Mesenchymal stem cell (in vitro differentiated cells and primary cell): ENCODE measurements around the gene RHPN2.

Experiments used
- DNase-seq: peaks from one replicate; pipeline ENCODE4 v3.0.0-alpha.2; 2013
- H2AFZ ChIP-seq: one replicate; pipeline ENCODE4 v1.6.1; 2013; ENCODE audit warnings: low read depth, mild to moderate bottlenecking, control low read depth, inconsistent platforms, low read length, moderate library complexity
- H2AK5ac ChIP-seq: 2 replicates; pipeline ENCODE4 v1.6.1; 2013; ENCODE audit warnings: low read length, moderate library complexity, mild to moderate bottlenecking, inconsistent platforms; ENCODE audit not compliant: severe bottlenecking
- H2BK120ac ChIP-seq: one replicate; pipeline ENCODE4 v1.6.1; 2013; ENCODE audit warnings: low read depth, mild to moderate bottlenecking, inconsistent platforms, low read length, moderate library complexity
- H2BK12ac ChIP-seq, 2 experiments: one replicate each; pipeline ENCODE4 v1.6.1; 2013; ENCODE audit warnings: inconsistent platforms in 2 of 2, low read length in 2 of 2, mild to moderate bottlenecking in 2 of 2, moderate library complexity in 2 of 2, control low read depth in 1 of 2
- H2BK15ac ChIP-seq: one replicate; pipeline ENCODE4 v1.6.1; 2013; ENCODE audit warnings: mild to moderate bottlenecking, low read depth, inconsistent platforms; ENCODE audit not compliant: poor library complexity, severe bottlenecking
- H2BK5ac ChIP-seq: 2 replicates; pipeline ENCODE4 v1.6.1; 2013; ENCODE audit warnings: low read depth, mild to moderate bottlenecking, low read length, control low read depth, inconsistent platforms; ENCODE audit not compliant: poor library complexity, severe bottlenecking
- H3K14ac ChIP-seq, 2 experiments: one replicate each; pipeline ENCODE4 v1.6.1; 2013; ENCODE audit warnings: inconsistent platforms in 2 of 2, low read length in 2 of 2, control low read depth in 1 of 2, mild to moderate bottlenecking in 1 of 2, moderate library complexity in 1 of 2
- H3K18ac ChIP-seq, 2 experiments: one replicate each; pipeline ENCODE4 v1.6.1; 2013; ENCODE audit warnings: inconsistent platforms in 2 of 2, low read length in 2 of 2, control low read depth in 1 of 2, low read depth in 1 of 2, mild to moderate bottlenecking in 1 of 2
- H3K23ac ChIP-seq, 2 experiments: one replicate each; pipeline ENCODE4 v1.6.1; 2013; ENCODE audit warnings: inconsistent platforms in 2 of 2, low read length in 2 of 2, mild to moderate bottlenecking in 2 of 2, moderate library complexity in 2 of 2, control low read depth in 1 of 2
- H3K27ac ChIP-seq: 2 replicates; pipeline ENCODE4 v1.5.1; 2013; ENCODE audit warnings: mild to moderate bottlenecking, moderate library complexity, low read length, control low read depth, inconsistent platforms; ENCODE audit not compliant: poor library complexity, severe bottlenecking
- H3K27me3 ChIP-seq, 2 experiments: 2 replicates each; pipeline versions ENCODE4 v1.6.1 to v1.7.0; 2013; ENCODE audit warnings: low read length in 2 of 2, mild to moderate bottlenecking in 2 of 2, moderate library complexity in 2 of 2, control low read depth in 1 of 2, inconsistent platforms in 1 of 2; ENCODE audit not compliant: control insufficient read depth in 1 of 2, insufficient read depth in 1 of 2
- H3K36me3 ChIP-seq, 2 experiments: 2 replicates each; pipeline versions ENCODE4 v1.6.1 to v1.7.0; 2013; ENCODE audit warnings: low read length in 2 of 2, control low read depth in 1 of 2, inconsistent platforms in 1 of 2, low read depth in 1 of 2, mild to moderate bottlenecking in 1 of 2; ENCODE audit not compliant: insufficient read depth in 2 of 2, control insufficient read depth in 1 of 2
- H3K4ac ChIP-seq, 2 experiments: one replicate each; pipeline ENCODE4 v1.6.1; 2013; ENCODE audit warnings: inconsistent platforms in 2 of 2, low read length in 2 of 2, mild to moderate bottlenecking in 2 of 2, moderate library complexity in 2 of 2, control low read depth in 1 of 2, low read depth in 1 of 2
- H3K4me1 ChIP-seq: 2 replicates; pipeline ENCODE4 v1.6.1; 2013; ENCODE audit warnings: low read depth, low read length, control low read depth; ENCODE audit not compliant: control insufficient read depth, insufficient read depth
- H3K4me2 ChIP-seq: 2 replicates; pipeline ENCODE4 v1.6.1; 2013; ENCODE audit warnings: low read length, mild to moderate bottlenecking, inconsistent platforms; ENCODE audit not compliant: poor library complexity, severe bottlenecking
- H3K4me3 ChIP-seq, 2 experiments: 2 replicates each; pipeline versions ENCODE4 v1.5.1 to v1.7.0; 2013; ENCODE audit warnings: low read length in 2 of 2, mild to moderate bottlenecking in 2 of 2, control low read depth in 1 of 2, low read depth in 1 of 2; ENCODE audit not compliant: insufficient read depth in 1 of 2
- H3K79me1 ChIP-seq: replicated peaks from 2 replicates; pipeline ENCODE4 v1.6.1; 2013; ENCODE audit warnings: mild to moderate bottlenecking, control low read depth, low read length, inconsistent platforms; ENCODE audit not compliant: poor library complexity, severe bottlenecking
- H3K9ac ChIP-seq: 2 replicates; pipeline ENCODE4 v1.7.0; 2013; ENCODE audit warnings: mild to moderate bottlenecking, low read length, moderate library complexity
- H3K9me3 ChIP-seq: 2 replicates; pipeline ENCODE4 v1.7.0; 2013; ENCODE audit warnings: mild to moderate bottlenecking, low read length; ENCODE audit not compliant: control insufficient read depth
- H4K8ac ChIP-seq: one replicate; pipeline ENCODE4 v1.6.1; 2013; ENCODE audit warnings: inconsistent platforms, mild to moderate bottlenecking, low read length, moderate library complexity
- H4K91ac ChIP-seq: one replicate; pipeline ENCODE4 v1.6.1; 2013; ENCODE audit warnings: mild to moderate bottlenecking, low read length, inconsistent platforms
- WGBS: methylation state at CpG from one replicate; pipeline ENCODE4 v1.1.7; 2013; ENCODE audit warnings: mixed read lengths; 5-methylcytosine and 5-hydroxymethylcytosine counted together

The RHPN2 gene

GRCh38 chr19:33096005-33096404 is 31.3 kb upstream of the RHPN2 start:
- Histone ChIP-seq H2BK120ac (no peak overlapping the region), H3K79me1 (no peaks in the 10 kb centered on the region), H4K91ac (no peak overlapping the region), H2BK15ac (no peak overlapping the region), H2AFZ (no peak overlapping the region), H3K9me3 (no peaks in the 10 kb centered on the region), H4K8ac (no peak overlapping the region), H2AK5ac (no peak overlapping the region), H3K4me3 (no peak overlapping the region), H3K23ac (no peak overlapping the region), H3K4ac (no peak overlapping the region), H3K4me2 (no peak overlapping the region), H3K4me1 (peaks cover 9% of the 10 kb centered on the region), H2BK5ac (no peak overlapping the region), H3K27me3 (no peaks in the 10 kb centered on the region), H3K27ac (no peak overlapping the region), H3K14ac (no peak overlapping the region), H2BK12ac (no peak overlapping the region), H3K9ac (no peak overlapping the region), H3K36me3 (peaks cover 46 to 68% of the 10 kb centered on the region in 2 experiments), H3K18ac (no peak overlapping the region)
- DNase-seq = no peak
- WGBS = 95% methylated on average over 4 of the region's 4 CpGs

GRCh38 chr19:33094436-33095067 is 29.9 kb upstream of the RHPN2 start:
- Histone ChIP-seq H2BK15ac (no peak overlapping the region), H3K9ac (no peak overlapping the region), H4K8ac (no peak overlapping the region), H3K9me3 (no peaks in the 10 kb centered on the region), H3K4me1 (peaks cover 9% of the 10 kb centered on the region), H3K27ac (peak overlapping the region; percentile 5), H4K91ac (no peak overlapping the region), H3K4me3 (no peak overlapping the region), H3K4me2 (no peak overlapping the region), H2AFZ (no peak overlapping the region), H2BK5ac (no peak overlapping the region), H3K23ac (no peak overlapping the region), H3K36me3 (peaks cover 44 to 76% of the 10 kb centered on the region in 2 experiments), H2AK5ac (no peak overlapping the region), H3K4ac (no peak overlapping the region), H2BK12ac (no peak overlapping the region), H3K79me1 (peaks cover 3% of the 10 kb centered on the region), H3K18ac (no peak overlapping the region), H2BK120ac (no peak overlapping the region), H3K27me3 (no peaks in the 10 kb centered on the region), H3K14ac (no peak overlapping the region)
- no peak for DNase-seq
- 95% methylated on average over 6 of the region's 6 CpGs for WGBS

DNA sequence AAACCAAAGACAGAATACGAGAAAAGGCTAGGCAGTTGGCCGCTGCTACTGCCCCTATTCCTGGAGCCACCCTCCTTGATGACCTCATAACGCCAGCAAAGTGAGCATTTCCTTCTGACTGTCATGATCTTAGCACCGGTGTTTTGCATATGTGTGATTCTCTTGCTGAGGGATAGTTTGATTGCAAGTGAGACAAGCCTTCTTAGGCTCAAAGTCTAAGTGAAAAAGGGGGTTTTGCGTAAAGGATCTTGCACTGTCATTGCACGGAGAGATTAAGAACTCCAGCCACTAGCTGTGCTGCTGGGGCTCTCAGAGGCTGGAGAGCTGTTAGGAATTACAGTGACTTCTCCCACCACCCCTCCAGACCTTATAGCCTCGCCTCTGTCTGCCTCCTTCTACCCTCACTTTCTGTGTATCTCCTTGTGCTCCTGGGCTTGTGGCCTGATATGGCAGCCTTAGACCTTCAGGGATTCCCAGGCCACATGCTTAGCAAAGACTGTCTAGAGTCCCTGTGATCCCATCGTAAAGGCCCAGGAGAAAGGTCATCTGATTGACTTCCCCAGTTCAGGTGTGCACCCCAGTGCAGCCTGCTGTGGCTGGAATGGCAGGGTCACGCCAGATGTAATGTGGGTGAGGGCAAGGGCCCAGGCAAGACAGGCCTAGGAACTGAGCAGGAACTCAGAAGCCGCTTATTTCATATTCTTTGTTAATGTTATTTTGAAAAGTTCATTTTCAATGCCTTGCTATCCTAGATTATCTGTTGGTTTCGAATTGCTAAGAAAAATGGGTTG is 28.9 kb upstream of the RHPN2 start:
- Histone ChIP-seq H2BK120ac (no peak overlapping the region), H2BK5ac (no peak overlapping the region), H3K18ac (no peak overlapping the region), H3K23ac (no peak overlapping the region), H2BK12ac (no peak overlapping the region), H3K4me1 (peaks cover 11% of the 10 kb centered on the region), H3K27me3 (no peaks in the 10 kb centered on the region), H4K91ac (no peak overlapping the region), H3K79me1 (peaks cover 5% of the 10 kb centered on the region), H3K4me2 (no peak overlapping the region), H2BK15ac (no peak overlapping the region), H3K36me3 (peaks cover 45 to 81% of the 10 kb centered on the region in 2 experiments), H3K14ac (no peak overlapping the region), H2AFZ (no peak overlapping the region), H2AK5ac (no peak overlapping the region), H3K4ac (no peak overlapping the region), H4K8ac (no peak overlapping the region), H3K9ac (no peak overlapping the region), H3K9me3 (no peaks in the 10 kb centered on the region), H3K27ac (no peak overlapping the region), H3K4me3 (no peak overlapping the region)
- no peak for DNase-seq
- WGBS = 96% methylated on average over 11 of the region's 11 CpGs

DNA sequence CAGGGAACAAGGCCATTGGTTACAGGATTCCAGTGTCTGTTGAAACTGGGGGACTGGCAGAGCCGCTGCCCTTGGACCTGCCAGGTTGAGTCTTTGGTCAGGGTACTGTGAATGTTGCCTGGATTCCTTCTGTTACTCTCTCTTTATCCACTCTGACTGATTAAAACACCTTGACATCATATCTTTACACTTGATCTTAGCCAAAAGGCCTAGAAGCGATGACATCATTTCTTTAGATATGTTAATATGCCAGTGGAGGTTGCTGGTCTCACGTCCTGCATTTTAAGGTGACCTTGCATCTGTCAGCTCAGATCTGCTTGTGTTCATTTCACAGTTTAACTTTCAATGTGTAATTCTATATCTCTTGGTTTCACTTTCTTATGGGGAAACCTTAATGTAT is 25.5 kb upstream of the RHPN2 start:
- no peak overlapping the region for H2AK5ac ChIP-seq
- H3K4ac ChIP-seq = no peak overlapping the region
- no peak overlapping the region for H3K23ac ChIP-seq
- H3K9me3 ChIP-seq = no peaks in the 10 kb centered on the region
- peaks cover 16% of the 10 kb centered on the region for H3K79me1 ChIP-seq
- peaks cover 39 to 61% of the 10 kb centered on the region in 2 experiments for H3K36me3 ChIP-seq
- peaks cover 6% of the 10 kb centered on the region for H3K4me1 ChIP-seq
- H3K4me3 ChIP-seq = no peak overlapping the region
- no peak overlapping the region for H4K8ac ChIP-seq
- H2BK12ac ChIP-seq = no peak overlapping the region
- no peak overlapping the region for H4K91ac ChIP-seq
- no peak overlapping the region for H3K14ac ChIP-seq
- no peak overlapping the region for H2BK120ac ChIP-seq
- no peak overlapping the region for H2BK5ac ChIP-seq
- no peak overlapping the region for H2AFZ ChIP-seq
- no peak overlapping the region for H3K4me2 ChIP-seq
- H3K27ac ChIP-seq = no peak overlapping the region
- H3K27me3 ChIP-seq = no peaks in the 10 kb centered on the region
- DNase-seq = no peak
- no peak overlapping the region for H3K9ac ChIP-seq
- H3K18ac ChIP-seq = no peak overlapping the region
- no peak overlapping the region for H2BK15ac ChIP-seq
- 100% methylated on average over 2 of the region's 3 CpGs for WGBS
